GM19452 (cell line): ENCODE measurements around the gene RAX2.
"Not testable (repeated sequence)": the region's sequence is repeated elsewhere in the genome, so short reads cannot be mapped to it uniquely, and the experiment has no call there.

Experiments
- ATAC-seq: cut with Tn5 transposase; IDR thresholded peaks from one replicate; pipeline ENCODE4 v1.9.1; 2021; ENCODE audit not compliant: unreplicated experiment

RAX2 gene

GRCh38 chr19:3771906-3772455 is at the start of gene RAX2:
Gene RAX2, minus strand, starts transcription at chr19:3772228. Its CDS starts 486 bp downstream, at chr19:3771742.
- no peak for ATAC-seq

GRCh38 chr19:3821156-3821555 is 49.1 kb upstream of the RAX2 start:
- ATAC-seq, result no peak

DNA sequence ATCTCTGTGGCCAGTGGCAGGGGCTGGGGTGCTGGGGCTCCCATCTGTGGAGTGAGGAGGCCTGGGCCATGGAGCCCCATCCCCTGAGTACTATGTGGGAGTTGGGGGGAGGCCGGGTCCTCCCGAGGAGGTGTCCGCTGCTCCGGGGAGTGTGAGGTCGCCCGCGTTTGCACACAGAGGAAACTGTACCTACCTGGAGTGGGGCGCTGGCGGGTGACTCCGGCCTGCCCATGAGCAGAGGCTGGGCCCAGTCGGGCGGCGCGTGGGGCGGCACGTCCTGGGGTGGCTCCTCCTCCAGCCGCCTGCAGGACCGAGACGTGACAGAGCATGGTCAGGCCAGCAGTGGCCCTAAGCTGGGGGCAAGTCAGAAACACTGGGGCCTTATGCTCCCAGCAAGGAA is 48.0 kb upstream of the RAX2 start:
- no peak for ATAC-seq

- ATAC-seq, result no peak
Observed at GRCh38 chr19:3818918-3819317, 46.9 kb upstream of the RAX2 start.

GRCh38 chr19:3818466-3818865 is 46.4 kb upstream of the RAX2 start:
- no peak for ATAC-seq

DNA sequence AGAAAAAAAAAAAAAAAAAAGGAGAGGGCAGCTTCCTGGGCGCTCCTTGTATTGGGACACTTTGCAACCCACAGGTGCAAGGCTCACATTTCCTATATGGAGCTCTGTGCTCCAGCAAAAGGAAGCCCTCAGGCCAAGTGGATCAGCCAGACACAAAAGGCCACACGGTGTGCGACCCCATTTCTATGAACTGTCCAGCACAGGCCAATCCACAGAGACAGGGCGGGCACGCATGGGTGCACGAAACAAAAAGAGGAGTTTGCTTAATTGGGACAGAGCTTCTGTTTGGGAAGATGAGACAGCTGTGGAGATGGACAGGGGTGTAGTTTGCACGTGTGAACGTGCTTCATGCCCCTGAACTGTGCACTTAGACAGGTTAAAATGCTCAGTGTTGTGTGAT is 45.7 kb upstream of the RAX2 start:
- no peak for ATAC-seq

GRCh38 chr19:3816566-3817218 is 44.7 kb upstream of the RAX2 start:
- ATAC-seq, result no peak

- not testable (repeated sequence) for ATAC-seq
Observed at GRCh38 chr19:3816148-3816547, 44.1 kb upstream of the RAX2 start.

GRCh38 chr19:3814648-3815047 is 42.6 kb upstream of the RAX2 start:
- ATAC-seq, result no peak

DNA sequence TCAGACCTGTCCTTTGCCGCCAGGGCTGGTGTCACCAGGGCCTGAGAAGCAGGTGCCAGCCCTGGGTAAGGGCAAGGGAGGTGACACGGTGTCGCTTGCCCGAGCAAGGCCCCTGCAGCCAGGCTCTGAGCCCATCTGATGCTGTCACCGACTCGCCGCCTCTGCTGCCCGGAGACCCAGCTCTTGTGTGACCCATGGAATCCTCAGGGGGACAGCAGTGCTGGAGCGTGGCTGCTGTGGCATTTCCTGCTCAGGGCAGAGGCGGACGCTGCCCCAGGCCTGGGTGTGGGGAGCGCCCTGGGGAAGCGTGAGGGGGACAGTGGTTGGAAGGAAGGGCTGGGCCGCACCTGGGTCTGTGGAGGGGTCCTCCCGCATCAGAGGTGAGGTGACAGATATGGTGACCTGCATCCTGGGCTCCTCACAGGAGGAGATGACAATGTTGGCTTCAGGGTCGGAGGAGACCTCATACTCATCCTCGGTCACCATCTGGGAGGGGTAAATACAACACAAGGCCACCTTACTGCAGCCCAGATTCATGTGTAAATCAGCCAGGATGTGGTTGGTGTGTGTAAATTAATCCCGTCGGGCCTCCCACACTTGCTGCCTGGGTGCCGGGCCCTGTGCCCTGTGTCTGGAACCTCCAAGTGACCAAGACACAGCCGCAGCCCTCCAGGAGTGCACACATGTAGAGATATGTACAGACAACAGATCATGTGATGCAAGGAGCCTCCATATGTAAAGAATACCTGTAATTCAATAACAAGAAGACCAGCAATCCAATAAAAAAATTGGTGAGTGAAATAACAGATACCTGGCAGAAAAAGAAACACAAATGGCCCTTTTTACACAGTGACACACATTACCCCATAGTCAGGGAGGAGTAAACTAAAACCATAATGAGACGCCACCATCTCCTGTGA is 41.7 kb upstream of the RAX2 start:
- no peak for ATAC-seq

DNA sequence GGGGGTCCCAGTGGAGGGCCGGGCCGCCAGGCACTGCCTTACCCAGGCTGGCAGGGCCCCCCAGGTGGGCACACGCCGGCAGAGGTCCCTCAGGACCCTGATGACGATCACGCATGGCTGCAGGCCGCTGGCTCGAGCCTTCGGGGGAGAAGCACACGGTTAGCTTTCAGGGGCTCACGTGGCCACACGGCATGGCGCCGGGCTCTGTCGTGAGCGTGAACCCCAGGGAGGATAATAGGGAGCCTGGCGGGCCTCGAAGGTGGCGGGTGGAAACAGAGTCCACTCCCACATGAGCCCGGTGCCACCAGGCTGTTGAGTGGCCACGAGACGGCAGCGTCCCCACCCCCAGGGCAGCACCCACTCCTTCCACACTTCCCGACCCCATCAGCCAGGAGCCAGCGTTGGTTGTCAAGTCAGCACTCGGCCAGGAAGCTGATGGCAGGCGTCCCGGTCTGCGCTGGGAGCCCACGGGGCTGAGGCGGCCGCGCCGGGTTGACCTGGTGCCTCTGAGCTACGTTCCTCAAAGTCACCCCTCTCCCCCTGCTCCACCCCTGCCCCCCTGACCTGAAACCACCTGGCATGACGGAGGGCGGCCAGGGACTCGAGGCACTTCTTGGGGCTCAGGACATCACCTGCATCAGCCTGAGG is 38.8 kb upstream of the RAX2 start:
- no peak for ATAC-seq

DNA sequence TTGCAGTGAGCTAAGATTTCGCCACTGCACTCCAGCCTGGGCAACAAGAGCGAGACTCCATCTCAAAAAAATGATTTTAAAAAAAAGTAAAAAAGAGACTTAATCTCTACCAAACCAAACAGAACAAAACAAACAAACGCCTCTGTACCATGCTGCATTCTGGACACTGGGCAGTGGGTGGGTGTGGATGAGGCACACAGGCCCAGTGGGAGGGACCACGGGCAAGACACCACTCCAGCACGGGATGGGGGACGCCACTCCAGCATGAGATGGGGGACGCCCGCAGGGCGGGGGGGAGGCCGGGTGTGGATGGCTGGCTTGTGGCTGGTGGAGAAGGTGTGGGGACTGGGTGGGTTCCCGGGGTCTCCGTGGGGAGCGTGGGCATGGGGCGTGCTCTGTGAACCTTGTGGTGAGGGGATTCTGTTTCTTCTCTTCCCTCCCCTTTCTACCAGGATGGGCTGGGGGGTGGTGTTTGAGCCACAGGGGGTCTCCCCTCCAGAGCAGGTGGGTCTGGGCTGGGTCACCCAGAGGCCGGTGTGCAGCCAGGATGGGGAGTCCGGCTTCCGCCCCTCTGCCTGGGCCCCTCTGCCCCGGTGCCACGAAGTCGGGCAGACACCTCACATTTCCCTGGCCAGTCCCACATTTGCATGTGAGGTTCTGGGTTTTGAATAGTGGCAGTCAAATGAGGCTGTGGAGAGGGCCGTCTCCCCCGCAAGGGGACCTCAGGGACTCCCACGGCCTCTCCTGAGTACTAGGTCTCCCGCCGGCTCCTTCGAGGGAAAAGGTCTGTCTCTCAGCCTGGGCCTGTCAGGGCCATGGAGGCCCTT is 38.1 kb upstream of the RAX2 start:
- no peak for ATAC-seq

GRCh38 chr19:3808420-3809143 is 36.6 kb upstream of the RAX2 start:
- no peak for ATAC-seq

GRCh38 chr19:3807574-3808354 is 35.7 kb upstream of the RAX2 start:
- ATAC-seq, result no peak

GRCh38 chr19:3807131-3807480 is 35.1 kb upstream of the RAX2 start:
- no peak for ATAC-seq

GRCh38 chr19:3805859-3806258 is 33.8 kb upstream of the RAX2 start:
- ATAC-seq, result no peak

DNA sequence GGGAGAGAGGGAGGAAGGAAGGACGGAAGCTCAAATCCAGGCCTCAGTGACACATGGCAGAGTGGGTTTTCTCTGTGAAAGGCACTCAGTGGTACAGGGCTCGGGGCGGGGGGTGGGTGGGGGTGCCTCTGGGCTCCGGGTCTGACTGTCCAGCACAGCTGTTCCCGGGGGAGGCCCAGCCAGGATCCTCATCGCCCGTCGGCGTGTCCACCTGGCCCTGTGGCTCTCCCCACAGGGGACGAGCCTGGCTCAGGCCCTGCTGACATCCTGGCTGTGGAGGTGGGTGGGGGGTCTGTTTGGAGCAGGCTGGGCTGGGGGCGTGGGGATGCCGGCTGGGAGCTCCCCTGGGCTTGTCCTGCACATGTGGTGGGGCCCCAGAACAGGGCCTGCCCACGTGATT is 32.4 kb upstream of the RAX2 start:
- ATAC-seq, result no peak

GRCh38 chr19:3803986-3804385 is 32.0 kb upstream of the RAX2 start:
- no peak for ATAC-seq

DNA sequence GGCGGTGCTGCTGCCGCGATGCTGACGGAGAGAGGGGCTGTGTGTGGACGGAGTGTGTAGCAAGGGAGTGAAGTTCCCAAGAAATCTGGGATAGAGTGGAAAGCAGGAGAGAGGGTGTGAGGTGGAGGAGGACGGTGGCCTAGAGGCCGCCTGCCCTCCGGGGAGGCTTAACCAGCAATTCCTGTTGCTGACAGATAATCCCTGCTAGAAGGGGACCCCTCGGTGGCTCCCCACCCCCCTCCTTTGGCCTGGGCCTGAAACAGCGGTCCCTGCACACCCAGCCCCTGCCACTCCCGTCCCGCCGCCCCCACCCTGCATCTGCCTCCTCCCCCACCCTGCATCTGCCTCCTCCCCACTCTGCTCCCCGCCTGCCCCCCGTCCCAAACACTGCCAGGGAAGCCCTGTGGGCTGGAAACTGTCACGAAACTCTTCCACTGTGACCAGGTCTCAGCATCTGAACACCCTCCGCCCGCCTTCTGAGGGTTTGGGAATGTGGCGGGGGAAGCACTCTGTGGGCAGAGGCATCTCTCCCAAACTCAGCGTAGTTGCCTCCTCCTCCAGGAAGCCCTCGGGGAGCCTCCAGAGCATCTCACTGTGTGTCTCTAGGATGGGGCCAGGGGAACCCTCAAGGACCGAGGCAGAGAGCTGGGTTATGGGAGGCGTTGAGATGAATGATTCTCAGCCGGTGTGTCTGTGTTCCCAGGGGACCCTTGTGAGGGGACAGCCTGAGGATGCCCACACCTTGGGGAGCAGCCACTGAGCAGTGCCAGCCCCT is 31.3 kb upstream of the RAX2 start:
- no peak for ATAC-seq
